ENCODE results near the gene C14orf119.
A peak's percentile ranks its signal among the peaks of the same experiment; 100 is the strongest.

DNA sequence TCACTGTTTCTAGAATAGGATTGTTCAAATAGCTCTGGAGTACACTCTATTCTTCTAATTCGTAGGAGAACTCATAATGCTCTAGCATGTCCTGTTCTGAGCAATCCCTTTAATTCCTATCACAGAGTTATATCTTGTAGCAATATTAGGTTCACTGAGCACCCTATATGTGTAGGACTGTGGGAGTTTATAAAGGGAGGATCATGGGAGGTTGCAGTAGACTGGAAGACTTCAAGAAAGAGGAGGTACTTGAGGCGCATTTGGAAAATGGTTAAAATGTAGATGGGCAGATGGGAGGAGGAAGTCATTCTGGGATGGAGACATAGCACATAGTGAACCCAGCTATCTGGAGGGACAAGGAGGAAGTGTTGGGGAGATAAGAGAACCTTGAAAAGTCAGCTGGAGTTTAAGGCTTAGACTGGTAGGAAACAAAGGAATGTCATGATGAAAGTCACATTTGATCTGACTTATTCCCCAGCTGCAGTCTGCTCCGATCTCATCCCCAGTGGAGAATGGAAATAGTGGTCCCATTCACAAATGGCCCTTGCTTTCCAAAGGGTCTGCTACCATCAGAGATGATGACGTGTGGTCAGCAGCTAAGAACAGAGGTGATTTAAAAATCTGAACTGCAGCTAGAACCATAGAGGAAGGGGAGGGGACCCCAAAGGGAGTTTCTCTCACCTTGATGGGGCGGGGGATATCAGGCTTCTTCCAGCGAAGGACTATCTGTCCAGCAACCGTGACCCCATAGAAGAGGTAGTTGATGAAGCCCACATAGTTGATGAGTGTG, 33.9 kb downstream of the C14orf119 start:
- TF ChIP-seq SIN3A (IDR thresholded peaks at IDR 0.05; ENCODE audit: borderline replicate concordance in 2 of 2, control insufficient read depth in 1 of 2, low read depth in 2 of 2, low read length in 2 of 2) (no peak), CREM (IDR thresholded peaks at IDR 0.05; ENCODE audit: low read depth) (no peak), TCF7 (IDR thresholded peaks at IDR 0.05; ENCODE audit: borderline replicate concordance) (no peak), SREBF2 (CRISPR knock-in tag; IDR thresholded peaks at IDR 0.05) (no peak), RBM39 (optimal IDR thresholded peaks at IDR 0.05; ENCODE audit: low read depth, low read length) (no peak), PRPF4 (IDR thresholded peaks at IDR 0.05; ENCODE audit: insufficient read depth, low read depth, low read length, poor library complexity, severe bottlenecking) (no peak), POLR3A (IDR thresholded peaks at IDR 0.05; ENCODE audit: borderline replicate concordance, extremely low read depth, insufficient read depth, insufficient read length) (no peak), YY1 (IDR thresholded peaks at IDR 0.05; ENCODE audit: borderline replicate concordance in 1 of 3, control insufficient read depth in 1 of 3, extremely low read depth in 1 of 3, insufficient read depth in 3 of 3, insufficient read length in 1 of 3, insufficient replicate concordance in 2 of 3, low read depth in 1 of 3, low read length in 2 of 3) (no peak), NCOA2 (IDR thresholded peaks at IDR 0.05; ENCODE audit: partially characterized antibody in 2 of 2) (no peak), ATF1 (CRISPR knock-in tag; IDR thresholded peaks at IDR 0.05) (no peak), ATF1 (tag; IDR thresholded peaks at IDR 0.05) (0 out of 2 replicates have a peak, but pooled peaks have one; percentile 41), XRCC5 (IDR thresholded peaks at IDR 0.05; ENCODE audit: low read depth, low read length) (no peak)
- TF ChIP-seq, protein P1, sequence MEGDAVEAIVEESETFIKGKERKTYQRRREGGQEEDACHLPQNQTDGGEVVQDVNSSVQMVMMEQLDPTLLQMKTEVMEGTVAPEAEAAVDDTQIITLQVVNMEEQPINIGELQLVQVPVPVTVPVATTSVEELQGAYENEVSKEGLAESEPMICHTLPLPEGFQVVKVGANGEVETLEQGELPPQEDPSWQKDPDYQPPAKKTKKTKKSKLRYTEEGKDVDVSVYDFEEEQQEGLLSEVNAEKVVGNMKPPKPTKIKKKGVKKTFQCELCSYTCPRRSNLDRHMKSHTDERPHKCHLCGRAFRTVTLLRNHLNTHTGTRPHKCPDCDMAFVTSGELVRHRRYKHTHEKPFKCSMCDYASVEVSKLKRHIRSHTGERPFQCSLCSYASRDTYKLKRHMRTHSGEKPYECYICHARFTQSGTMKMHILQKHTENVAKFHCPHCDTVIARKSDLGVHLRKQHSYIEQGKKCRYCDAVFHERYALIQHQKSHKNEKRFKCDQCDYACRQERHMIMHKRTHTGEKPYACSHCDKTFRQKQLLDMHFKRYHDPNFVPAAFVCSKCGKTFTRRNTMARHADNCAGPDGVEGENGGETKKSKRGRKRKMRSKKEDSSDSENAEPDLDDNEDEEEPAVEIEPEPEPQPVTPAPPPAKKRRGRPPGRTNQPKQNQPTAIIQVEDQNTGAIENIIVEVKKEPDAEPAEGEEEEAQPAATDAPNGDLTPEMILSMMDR (IDR thresholded peaks at IDR 0.05 in 2 of 3, conservative IDR thresholded peaks at IDR 0.05 in 1 of 3; ENCODE audit: insufficient read depth in 2 of 3, low read depth in 1 of 3, low read length in 3 of 3) = no peak

Data from K562 (cell line).